ENCODE measurements around the gene ZNHIT1. TPM values are rescaled to one million over a fixed set of nuclear protein-coding genes. Genes with fewer than 3 reads are reported as not detected.
A peak's percentile ranks its signal among the peaks of the same experiment; 100 is the strongest.

ZNHIT1 gene
- polyA plus RNA-seq, 3 donors from 2014 or later = 88.2 to 135 (median 116) TPM

GRCh38 chr7:101236292-101236835 lies 18.4 kb downstream of the ZNHIT1 start:
- no peak overlapping the region for H3K4me3 Mint-ChIP-seq
- no peak for DNase-seq
- H3K4me1 Mint-ChIP-seq = no peaks in the 10 kb centered on the region
- no peaks in the 10 kb centered on the region for H3K27me3 Mint-ChIP-seq (ENCODE audit: low read depth in 3 of 3)
- H3K27ac Mint-ChIP-seq = peak overlapping the region in 1 of 6 donors; percentile 17
- no peaks in the 10 kb centered on the region for H3K9me3 Mint-ChIP-seq
- H3K36me3 Mint-ChIP-seq = peaks cover 0 to 3% (median 0%) of the 10 kb centered on the region in 3 donors

DNA sequence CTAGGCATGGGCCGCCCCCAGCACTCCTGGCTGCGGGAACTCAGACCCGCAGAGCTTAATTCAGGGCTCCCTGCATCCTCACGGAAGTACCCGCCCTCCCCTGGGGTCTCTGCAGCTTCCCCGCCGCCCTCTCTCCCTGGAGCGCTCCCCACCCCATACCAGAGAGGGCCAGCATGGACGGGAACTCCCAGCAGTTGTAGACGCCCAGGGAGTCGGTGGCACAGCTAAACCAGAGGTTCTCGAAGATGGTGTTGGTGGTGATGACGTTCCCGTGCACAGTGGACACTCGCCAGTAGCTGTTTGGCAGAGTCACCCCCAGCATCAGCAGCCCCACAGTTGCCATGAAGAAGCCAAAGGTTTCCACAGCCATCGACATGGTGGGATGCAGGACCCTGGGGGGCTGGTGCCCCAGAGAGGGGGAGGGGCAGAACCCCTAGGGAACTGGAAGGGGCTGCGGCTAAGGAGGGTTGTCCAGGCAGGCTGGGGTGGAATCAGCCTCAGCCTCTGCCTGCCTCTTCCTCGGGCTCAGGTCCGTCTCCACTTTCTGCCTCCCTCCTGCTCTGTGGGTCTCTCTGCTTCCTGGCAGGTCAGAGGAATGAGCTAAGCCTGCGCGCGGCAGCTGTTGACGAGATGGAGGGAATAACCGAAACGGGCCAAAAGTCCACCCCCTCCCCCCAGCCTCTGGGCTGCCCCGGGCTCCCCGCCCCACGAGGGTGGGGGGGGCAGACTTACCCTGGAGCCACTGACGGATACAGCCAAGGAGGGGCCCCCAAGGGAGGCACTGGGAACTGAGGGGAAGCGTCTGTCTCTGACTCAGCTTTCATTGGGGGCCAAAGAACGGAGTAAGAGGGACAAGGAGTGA lies 19.5 kb downstream of the ZNHIT1 start, which contains the start of gene CLDN15:
Gene CLDN15 (minus strand): TSS at position 597 of the 862 bp plus-strand sequence. CDS start 221 bp downstream, at position 376.
- Mint-ChIP-seq H3K4me1 (no peaks in the 10 kb centered on the region), H3K9me3 (no peaks in the 10 kb centered on the region), H3K27ac (peak within 1 kb of the TSS in 2 of 6 donors; percentile 34 to 81), H3K4me3 (no peak within 1 kb of the TSS), H3K36me3 (peaks cover 0 to 3% (median 0%) of the 10 kb centered on the region in 3 donors), H3K27me3 (ENCODE audit: low read depth in 3 of 3) (no peaks in the 10 kb centered on the region)
- DNase-seq = no peak

DNA sequence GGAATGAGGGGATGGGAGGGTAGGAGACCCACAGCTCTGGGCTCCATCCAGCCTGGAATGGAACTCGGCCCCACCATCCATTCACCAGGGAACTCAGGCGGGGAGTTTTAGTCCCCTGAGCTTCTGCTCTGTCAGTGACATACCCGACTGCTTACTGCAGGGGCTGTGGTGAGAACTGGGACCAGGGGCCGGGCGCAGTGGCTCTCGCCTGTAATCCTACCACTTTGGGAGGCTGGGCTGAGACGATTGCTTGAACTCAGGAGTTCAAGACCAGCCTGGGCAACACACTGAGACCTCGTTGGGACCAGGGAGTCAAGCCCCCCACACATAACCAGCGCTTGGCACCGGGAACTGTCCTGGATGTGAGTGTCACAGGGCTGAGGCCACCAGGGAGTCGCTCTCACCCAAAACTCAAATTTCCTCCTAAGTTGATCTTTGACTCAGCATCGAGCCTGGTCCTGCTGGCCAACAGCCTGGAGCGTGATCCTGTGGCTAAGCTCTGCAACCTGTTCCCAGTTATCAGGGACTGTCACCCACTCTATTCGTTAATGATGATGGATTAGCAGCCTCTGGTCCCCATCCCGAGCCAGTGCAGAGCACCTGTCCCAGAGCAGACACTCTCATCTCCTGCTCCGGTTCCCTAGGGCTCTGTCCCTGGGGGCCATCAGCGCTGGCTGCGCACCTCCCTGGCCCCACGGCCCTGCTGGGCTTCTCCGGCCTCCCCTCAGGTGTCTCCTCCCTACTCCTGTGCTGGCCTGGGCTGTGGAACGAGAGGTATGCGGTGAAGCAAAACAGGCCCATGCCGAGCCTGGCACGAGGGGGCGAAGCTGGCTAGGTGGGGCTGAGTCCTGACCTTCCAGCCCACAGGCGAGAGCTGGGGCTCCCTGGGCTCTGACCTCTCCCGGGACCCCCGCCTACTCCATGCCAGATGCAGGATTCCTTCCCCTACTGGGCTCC lies 20.5 kb downstream of the ZNHIT1 start:
- no peaks in the 10 kb centered on the region for H3K27me3 Mint-ChIP-seq (ENCODE audit: low read depth in 3 of 3)
- H3K4me3 Mint-ChIP-seq = no peak overlapping the region
- peaks cover 0 to 3% (median 0%) of the 10 kb centered on the region in 3 donors for H3K36me3 Mint-ChIP-seq
- no peaks in the 10 kb centered on the region for H3K9me3 Mint-ChIP-seq
- peak overlapping the region in 1 of 6 donors; percentile 81 for H3K27ac Mint-ChIP-seq
- H3K4me1 Mint-ChIP-seq = peaks cover 2 to 4% of the 10 kb centered on the region in 2 donors
- no peak for DNase-seq

DNA sequence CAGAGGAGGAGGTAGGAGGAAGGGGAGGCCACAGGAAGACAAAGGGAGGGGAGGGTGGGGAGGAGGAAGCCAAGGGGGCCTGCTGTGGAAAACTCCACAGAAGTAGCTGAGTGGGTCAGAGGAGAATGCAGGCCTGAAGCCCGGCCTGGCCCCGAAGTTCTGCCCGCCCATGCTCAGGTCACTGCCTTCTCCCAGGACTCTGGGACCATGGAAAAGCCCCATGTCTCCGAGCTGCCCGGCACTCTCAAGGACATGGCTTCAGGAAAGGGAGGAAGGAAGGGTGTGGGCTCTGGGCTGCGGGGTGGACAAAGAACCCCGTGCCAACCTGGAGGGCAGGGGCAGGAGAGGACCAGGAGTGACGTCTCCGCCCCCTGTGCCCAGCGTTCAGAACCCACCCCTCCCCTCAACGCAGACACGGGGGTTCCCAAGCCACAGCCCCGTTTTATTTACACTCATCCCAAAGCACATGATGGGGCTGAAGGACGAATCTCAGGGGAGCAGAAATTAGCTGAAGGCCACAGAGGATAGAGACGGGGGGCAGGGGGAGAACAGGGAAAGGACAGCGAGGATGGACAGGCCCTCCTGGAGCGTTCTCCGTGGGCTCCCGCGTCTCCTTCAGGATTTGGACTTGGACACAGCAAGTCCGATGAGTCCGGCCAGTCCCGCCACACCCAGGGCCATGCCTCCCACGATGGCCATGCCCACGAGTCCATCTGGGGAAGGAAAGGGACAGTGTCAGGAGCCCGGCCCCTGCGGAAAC lies 21.4 kb downstream of the ZNHIT1 start:
- Mint-ChIP-seq H3K36me3 (peaks cover 0 to 3% (median 0%) of the 10 kb centered on the region in 3 donors), H3K4me3 (no peak overlapping the region), H3K27me3 (ENCODE audit: low read depth in 3 of 3) (no peaks in the 10 kb centered on the region), H3K9me3 (no peaks in the 10 kb centered on the region), H3K4me1 (peaks cover 10 to 13% of the 10 kb centered on the region in 2 donors), H3K27ac (no peak overlapping the region)
- DNase-seq = no peak

DNA sequence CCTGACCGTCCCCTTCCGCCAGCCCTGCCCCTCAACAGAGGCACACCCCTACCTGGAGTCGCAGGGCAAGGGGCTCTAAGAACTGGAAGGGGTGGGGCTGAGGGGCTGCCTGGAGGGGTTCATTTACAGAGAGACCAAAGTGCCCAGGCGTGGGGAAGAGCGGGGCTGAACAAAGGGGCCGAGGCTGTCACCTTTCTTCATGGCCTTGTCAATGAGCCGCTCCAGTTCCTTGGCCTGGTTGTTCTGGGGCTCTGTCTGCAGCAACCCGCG lies 21.9 kb downstream of the ZNHIT1 start:
- H3K27me3 Mint-ChIP-seq (ENCODE audit: low read depth in 3 of 3) = peaks cover 0 to 5% (median 3%) of the 10 kb centered on the region in 3 donors
- no peak overlapping the region for H3K27ac Mint-ChIP-seq
- peaks cover 15 to 17% of the 10 kb centered on the region in 2 donors for H3K4me1 Mint-ChIP-seq
- peaks cover 0 to 3% (median 0%) of the 10 kb centered on the region in 3 donors for H3K36me3 Mint-ChIP-seq
- no peak overlapping the region for H3K4me3 Mint-ChIP-seq
- no peaks in the 10 kb centered on the region for H3K9me3 Mint-ChIP-seq
- DNase-seq = no peak

- H3K9me3 Mint-ChIP-seq = no peaks in the 10 kb centered on the region
- H3K36me3 Mint-ChIP-seq = peaks cover 0 to 3% (median 0%) of the 10 kb centered on the region in 3 donors
- no peak for DNase-seq
- H3K4me3 Mint-ChIP-seq = no peak overlapping the region
- H3K4me1 Mint-ChIP-seq = peaks cover 21 to 22% of the 10 kb centered on the region in 2 donors
- H3K27ac Mint-ChIP-seq = peak overlapping the region in 1 of 6 donors; percentile 34
- peaks cover 0 to 5% (median 5%) of the 10 kb centered on the region in 3 donors for H3K27me3 Mint-ChIP-seq (ENCODE audit: low read depth in 3 of 3)
These were observed 22.5 kb downstream of the ZNHIT1 start for GRCh38 chr7:101240226-101241014.

DNA sequence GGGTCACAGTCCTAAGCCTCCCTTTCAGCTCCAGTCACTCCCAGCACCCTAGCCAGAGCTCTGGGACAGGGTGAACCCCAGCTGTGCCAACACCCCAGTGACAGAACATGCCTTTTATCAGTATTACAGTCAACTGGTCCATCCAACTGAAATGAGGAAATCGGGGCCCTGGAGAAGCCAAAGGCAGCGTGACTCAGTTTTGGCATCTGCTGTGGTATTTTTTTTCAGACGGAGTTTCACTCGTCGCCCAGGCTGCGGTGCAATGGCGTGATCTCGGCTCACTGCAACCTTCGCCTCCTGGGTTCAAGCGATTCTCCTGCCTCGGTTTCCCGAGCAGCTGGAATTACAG lies 23.0 kb downstream of the ZNHIT1 start:
- Mint-ChIP-seq H3K9me3 (no peaks in the 10 kb centered on the region), H3K27ac (no peak overlapping the region), H3K36me3 (peaks cover 0 to 3% (median 0%) of the 10 kb centered on the region in 3 donors), H3K4me3 (no peak overlapping the region), H3K4me1 (peaks cover 26 to 28% of the 10 kb centered on the region in 2 donors), H3K27me3 (ENCODE audit: low read depth in 3 of 3) (peaks cover 0 to 5% (median 5%) of the 10 kb centered on the region in 3 donors)
- DNase-seq = no peak

GRCh38 chr7:101241443-101242349 lies 23.7 kb downstream of the ZNHIT1 start:
- DNase-seq = no peak
- Mint-ChIP-seq H3K9me3 (no peaks in the 10 kb centered on the region), H3K27me3 (ENCODE audit: low read depth in 3 of 3) (peaks cover 0 to 5% (median 5%) of the 10 kb centered on the region in 3 donors), H3K4me3 (no peak overlapping the region), H3K36me3 (peaks cover 0 to 3% (median 0%) of the 10 kb centered on the region in 3 donors), H3K4me1 (peaks cover 26 to 28% of the 10 kb centered on the region in 2 donors), H3K27ac (no peak overlapping the region)

DNA sequence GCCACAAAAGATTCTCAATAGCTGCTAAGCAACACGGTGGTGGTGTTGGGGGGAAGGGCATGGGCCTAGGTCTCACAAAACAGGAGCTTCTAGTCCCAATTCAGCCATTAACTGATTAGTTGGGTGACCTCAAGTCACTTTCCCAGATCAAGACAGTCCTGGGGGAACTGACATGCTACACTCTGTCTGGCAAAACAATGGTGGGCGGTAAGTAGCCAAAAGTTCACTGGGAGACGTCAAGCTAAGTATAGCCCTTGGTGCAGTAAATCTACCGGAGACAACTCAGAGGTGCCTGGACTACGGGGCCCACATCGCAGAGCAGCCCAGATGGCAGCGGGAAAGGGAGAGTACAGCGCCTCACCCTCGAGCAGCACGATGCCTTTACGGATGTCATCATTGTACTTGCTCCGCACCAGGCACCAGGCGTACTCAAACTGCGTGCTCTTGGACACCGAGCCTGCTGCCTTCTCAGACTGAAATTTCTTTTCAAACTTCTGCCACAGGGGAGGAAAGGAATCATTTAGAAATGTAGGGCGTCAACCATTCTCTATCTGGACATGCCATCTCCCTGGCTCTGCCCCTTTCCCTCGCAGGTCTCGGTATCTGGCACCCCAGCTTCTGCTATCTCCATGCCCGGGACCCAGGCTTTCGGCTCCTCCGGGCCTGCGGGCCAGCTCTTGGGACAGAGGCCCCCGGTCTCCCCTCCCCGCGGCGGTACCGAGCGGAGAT lies 25.8 kb downstream of the ZNHIT1 start:
- no peak for DNase-seq

DNA sequence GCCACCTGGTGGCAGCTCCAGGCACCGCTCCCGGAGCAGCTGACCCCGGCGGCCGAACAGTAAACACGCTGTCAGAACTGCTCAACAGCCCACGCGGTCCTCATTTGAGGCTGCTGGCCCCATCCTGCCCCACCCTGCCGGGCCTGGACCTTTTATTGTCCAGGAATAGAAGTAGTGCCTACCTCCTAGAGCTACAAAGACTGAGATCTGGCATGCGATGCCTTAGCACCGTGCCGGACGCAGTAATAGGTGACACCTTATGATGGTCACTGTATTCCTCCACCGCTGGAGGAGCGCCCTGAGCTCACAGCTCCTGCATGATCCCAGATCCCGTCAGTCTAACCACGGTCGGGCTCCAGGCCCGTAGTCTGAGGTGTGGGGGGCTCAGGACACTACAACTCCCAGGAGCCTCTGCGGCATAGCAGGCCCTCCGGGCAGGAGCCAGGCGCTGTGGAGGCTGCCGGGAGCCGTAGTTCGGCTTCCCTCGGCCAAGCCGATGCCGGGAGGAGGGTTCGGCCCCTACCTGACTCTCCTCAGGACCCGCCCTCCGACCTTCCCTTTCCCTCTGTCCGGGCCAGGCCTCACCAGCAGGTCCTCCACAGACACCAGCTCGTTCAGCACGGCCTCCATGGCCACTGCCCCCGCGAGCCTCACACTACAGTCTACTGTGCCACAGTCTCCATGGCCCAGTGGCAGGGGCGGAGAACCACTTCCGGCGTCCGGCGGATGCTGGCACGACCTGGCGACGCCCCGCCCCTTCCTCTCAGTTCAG lies 26.6 kb downstream of the ZNHIT1 start, which contains the start of gene FIS1:
Gene FIS1 (minus strand): TSS at position 707 of the 772 bp plus-strand sequence. CDS start 77 bp downstream, at position 630.
- Mint-ChIP-seq H3K27ac (peak within 1 kb of the TSS; percentile 92 to 99 (median 98)), H3K27me3 (ENCODE audit: low read depth in 3 of 3) (peaks cover 2 to 5% (median 5%) of the 10 kb centered on the region in 3 donors), H3K4me1 (peaks cover 31 to 39% of the 10 kb centered on the region in 2 donors), H3K9me3 (no peaks in the 10 kb centered on the region), H3K36me3 (peaks cover 3 to 6% (median 4%) of the 10 kb centered on the region in 3 donors), H3K4me3 (peak within 1 kb of the TSS; percentile 97 to 99 (median 99))
- DNase-seq = peak; percentile 94 to 95 (median 94)

More for the DNA sequence above, 25.8 kb downstream of the ZNHIT1 start:
- Mint-ChIP-seq H3K36me3 (peaks cover 3 to 6% (median 4%) of the 10 kb centered on the region in 3 donors), H3K4me1 (peaks cover 31 to 39% of the 10 kb centered on the region in 2 donors), H3K9me3 (no peaks in the 10 kb centered on the region), H3K27me3 (ENCODE audit: low read depth in 3 of 3) (peaks cover 2 to 5% (median 5%) of the 10 kb centered on the region in 3 donors), H3K4me3 (peak overlapping the region; percentile 97 to 99 (median 99)), H3K27ac (peak overlapping the region; percentile 92 to 99 (median 98))

Data from immature natural killer cell (primary cell).